ENCODE results near the gene ARHGEF17. TPM values are rescaled to one million over a fixed set of nuclear protein-coding genes. Genes with fewer than 3 reads are reported as not detected.
A peak's percentile ranks its signal among the peaks of the same experiment; 100 is the strongest.
"Not testable (repeated sequence)": the region's sequence is repeated elsewhere in the genome, so short reads cannot be mapped to it uniquely, and the experiment has no call there.

The ARHGEF17 gene
- polyA plus RNA-seq, 2 of the 4 experiments (the other 2 are of a cell fraction) = 7.0 to 16.2 TPM

GRCh38 chr11:73273222-73273895 is 34.7 kb upstream of the ARHGEF17 start:
- DNase-seq (ENCODE audit: low read depth in 1 of 2, low spot score in 1 of 2) (no peak), FAIRE-seq (no peak), ATAC-seq (peak in 1 of 2 experiments; percentile 39; a peak in 3 of 6 replicates)
- 31% methylated on average over 8 of the region's 8 CpGs for WGBS (ENCODE audit: missing lambda C conversion rate)
- ChIA-PET CTCF (interaction anchor here (0.6 to 16.0 kb wide), 12 partner anchors 14 to 589 kb away, joined by 3 to 224 read pairs (median 3); no protein-coding TSS in a partner anchor), POLR2A (no interaction called here)
- peak overlapping the region; percentile 90 for H3K4me2 ChIP-seq
- H3K27ac ChIP-seq = peak overlapping the region; percentile 88 to 91
- TF ChIP-seq KDM5A (IDR thresholded peaks at IDR 0.05) (no peak), RAD21 (conservative IDR thresholded peaks at IDR 0.05 in 1 of 2, IDR thresholded peaks at IDR 0.05 in 1 of 2) (no peak), REST (IDR thresholded peaks at IDR 0.05) (no peak), HMGXB4 (CRISPR knock-in tag; IDR thresholded peaks at IDR 0.05; ENCODE audit: borderline replicate concordance) (no peak), ELK1 (IDR thresholded peaks at IDR 0.05; ENCODE audit: low read depth, low read length) (no peak), ZSCAN20 (CRISPR knock-in tag; IDR thresholded peaks at IDR 0.05) (no peak), ZFP36 (IDR thresholded peaks at IDR 0.05; ENCODE audit: borderline replicate concordance, partially characterized antibody) (no peak)
- H3K4me1 ChIP-seq = peaks cover 47% of the 10 kb centered on the region
- H3K9me3 ChIP-seq = no peaks in the 10 kb centered on the region
- H3K4me3 ChIP-seq = peak overlapping the region; percentile 47

- FAIRE-seq; POLR2A ChIA-PET; H3K9me3 ChIP-seq; DNase-seq (ENCODE audit: low read depth in 1 of 2, low spot score in 1 of 2); ATAC-seq: not testable (repeated sequence)
- H3K4me2 ChIP-seq = peak overlapping the region; percentile 90
- peak overlapping the region; percentile 47; the same call in 2 of the 3 replicates for H3K4me3 ChIP-seq
- H3K4me1 ChIP-seq = peaks cover 47% of the 10 kb centered on the region
- CTCF ChIA-PET = interaction anchor here (0.6 to 16.0 kb wide), 8 partner anchors 13 to 528 kb away, joined by 3 to 224 read pairs (median 3); no protein-coding TSS in a partner anchor
- WGBS (ENCODE audit: missing lambda C conversion rate) = 82% methylated on average over 4 of the region's 4 CpGs
- H3K27ac ChIP-seq = peak overlapping the region; percentile 10 to 91; a peak in 4 of 6 replicates
Measured at GRCh38 chr11:73274191-73274590, 33.9 kb upstream of the ARHGEF17 start.

- WGBS (ENCODE audit: missing lambda C conversion rate) = 88% methylated on average over 11 of the region's 11 CpGs
- TF ChIP-seq FOSL2 (IDR thresholded peaks at IDR 0.05) (no peak), FOSL2 (CRISPR knock-in tag; IDR thresholded peaks at IDR 0.05) (no peak), NR3C1 (IDR thresholded peaks at IDR 0.05) (no peak), KDM1A (IDR thresholded peaks at IDR 0.05; ENCODE audit: low read depth) (no peak)
- ATAC-seq (no peak), FAIRE-seq (no peak), DNase-seq (ENCODE audit: low read depth in 1 of 2, low spot score in 1 of 2) (no peak)
- ChIA-PET CTCF (interaction anchor here (0.6 to 16.0 kb wide), 8 partner anchors 12 to 529 kb away, joined by 3 to 224 read pairs (median 3); no protein-coding TSS in a partner anchor), POLR2A (no interaction called here)
- peaks cover 47% of the 10 kb centered on the region for H3K4me1 ChIP-seq
- no peaks in the 10 kb centered on the region for H3K9me3 ChIP-seq
- peak overlapping the region; percentile 90 for H3K4me2 ChIP-seq
- H3K27ac ChIP-seq = peak overlapping the region; percentile 10 to 91; a peak in 4 of 6 replicates
- H3K4me3 ChIP-seq = no peak overlapping the region
Measured at GRCh38 chr11:73274722-73275380, 33.2 kb upstream of the ARHGEF17 start.

All from A549 (cell line).